Measurements from ENCODE around the gene LYG2. TPM values are rescaled to one million over a fixed set of nuclear protein-coding genes. Genes with fewer than 3 reads are reported as not detected.

The LYG2 gene
- total and polyA plus RNA-seq, 2 donors (not counting 3 experiments of a cell fraction or from before 2014, with no cell fraction given), result not detected

DNA sequence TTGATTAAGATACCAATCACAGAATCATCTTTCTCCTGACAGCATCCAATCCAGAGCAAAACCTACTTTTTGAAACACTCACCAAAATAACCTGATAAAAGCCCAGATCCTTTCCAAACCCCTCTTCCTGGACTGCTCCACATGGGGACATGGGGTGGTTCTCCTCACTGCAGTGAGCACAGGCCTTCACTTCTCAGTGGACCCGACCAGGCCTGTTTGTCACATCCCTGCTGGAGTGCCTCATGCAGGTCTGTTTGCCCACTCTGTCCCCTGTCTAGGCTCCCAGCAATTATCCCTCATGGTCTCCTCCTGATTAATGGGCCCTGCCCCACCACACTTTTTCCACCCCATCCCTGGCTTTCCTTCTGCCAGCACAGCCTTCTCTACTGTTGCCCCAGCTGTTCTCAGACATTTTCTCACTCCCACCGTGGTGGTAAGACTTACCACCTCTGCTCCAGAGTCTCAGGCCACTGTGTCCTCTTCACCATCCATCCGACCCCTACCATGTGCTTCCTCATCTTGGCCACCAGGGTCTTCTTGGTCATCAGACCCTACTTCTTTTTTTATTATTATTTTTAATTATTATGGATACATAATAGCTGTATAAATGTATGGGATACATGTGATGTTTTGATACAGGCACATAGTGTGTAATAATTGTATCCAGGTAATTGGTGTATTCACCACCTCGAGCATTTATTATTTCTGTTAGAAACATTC, 53.3 kb downstream of the LYG2 start:
- no peak for DNase-seq (ENCODE audit: low read depth, low spot score)
- TF ChIP-seq, protein P1, sequence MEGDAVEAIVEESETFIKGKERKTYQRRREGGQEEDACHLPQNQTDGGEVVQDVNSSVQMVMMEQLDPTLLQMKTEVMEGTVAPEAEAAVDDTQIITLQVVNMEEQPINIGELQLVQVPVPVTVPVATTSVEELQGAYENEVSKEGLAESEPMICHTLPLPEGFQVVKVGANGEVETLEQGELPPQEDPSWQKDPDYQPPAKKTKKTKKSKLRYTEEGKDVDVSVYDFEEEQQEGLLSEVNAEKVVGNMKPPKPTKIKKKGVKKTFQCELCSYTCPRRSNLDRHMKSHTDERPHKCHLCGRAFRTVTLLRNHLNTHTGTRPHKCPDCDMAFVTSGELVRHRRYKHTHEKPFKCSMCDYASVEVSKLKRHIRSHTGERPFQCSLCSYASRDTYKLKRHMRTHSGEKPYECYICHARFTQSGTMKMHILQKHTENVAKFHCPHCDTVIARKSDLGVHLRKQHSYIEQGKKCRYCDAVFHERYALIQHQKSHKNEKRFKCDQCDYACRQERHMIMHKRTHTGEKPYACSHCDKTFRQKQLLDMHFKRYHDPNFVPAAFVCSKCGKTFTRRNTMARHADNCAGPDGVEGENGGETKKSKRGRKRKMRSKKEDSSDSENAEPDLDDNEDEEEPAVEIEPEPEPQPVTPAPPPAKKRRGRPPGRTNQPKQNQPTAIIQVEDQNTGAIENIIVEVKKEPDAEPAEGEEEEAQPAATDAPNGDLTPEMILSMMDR (IDR thresholded peaks at IDR 0.05; ENCODE audit: extremely low read depth in 1 of 2, insufficient read depth in 1 of 2, low read depth in 1 of 2, low read length in 2 of 2), result no peak
- TF ChIP-seq FOS (IDR thresholded peaks at IDR 0.05; ENCODE audit: borderline replicate concordance, insufficient read depth, low read length), result no peak
- no peak for TF ChIP-seq POLR2A (IDR thresholded peaks at IDR 0.05; ENCODE audit: low read depth, low read length)
- no peak for TF ChIP-seq POLR2AphosphoS5 (IDR thresholded peaks at IDR 0.05; ENCODE audit: insufficient read depth, low read depth, low read length)
- no peak for TF ChIP-seq GATA2 (IDR thresholded peaks at IDR 0.05; ENCODE audit: insufficient read depth, insufficient read length, low read depth, low read length)
- no peak for TF ChIP-seq EZH2 (IDR thresholded peaks at IDR 0.05; ENCODE audit: borderline replicate concordance, low read depth, low read length, severe bottlenecking)
- no peak for TF ChIP-seq MYC (IDR thresholded peaks at IDR 0.05; ENCODE audit: low read depth, low read length)
- no peaks in the 10 kb centered on the region for H3K27me3 ChIP-seq (ENCODE audit: control insufficient read depth in 2 of 2, insufficient read depth in 2 of 2, low read length in 2 of 2)
- no peaks in the 10 kb centered on the region for H3K4me1 ChIP-seq (ENCODE audit: control insufficient read depth, extremely low read depth, insufficient read depth, low read length)
- intact Hi-C loops (cut with micrococcal nuclease), result no loop called here
- no peaks in the 10 kb centered on the region for H3K36me3 ChIP-seq (ENCODE audit: control insufficient read depth in 2 of 2, extremely low read depth in 1 of 2, insufficient read depth in 2 of 2, low read length in 2 of 2)
- H3K4me3 ChIP-seq (replicated peaks in 1 of 3; ENCODE audit: insufficient read depth in 1 of 3, low read depth in 1 of 3, low read length in 3 of 3), result no peak overlapping the region
- BruUV-seq (replicated peaks), result no TSS peak
- no peak overlapping the region for H3K9ac ChIP-seq (replicated peaks; ENCODE audit: extremely low read depth, insufficient read depth, low read length)
- no peak for FAIRE-seq
- H3K9me3 ChIP-seq (replicated peaks; ENCODE audit: control insufficient read depth, insufficient read depth, low read length), result no peaks in the 10 kb centered on the region
- H3K4me2 ChIP-seq (ENCODE audit: insufficient read depth, low read length), result no peak overlapping the region
- ChIA-PET CTCF (no interaction called here), POLR2A (no interaction called here)
- H3K27ac ChIP-seq (ENCODE audit: insufficient read depth, low read depth, low read length), result no peak overlapping the region
- H2AFZ ChIP-seq (ENCODE audit: low read depth, low read length), result no peak overlapping the region
- H4K20me1 ChIP-seq (replicated peaks; ENCODE audit: control insufficient read depth, extremely low read depth, insufficient read depth, low read length), result no peaks in the 10 kb centered on the region
- dilution Hi-C loops (cut with MboI; ENCODE audit: extremely low pct_ligation_motif_present, low sequenced_read_pairs), result no loop called here
- H3K9me1 ChIP-seq (replicated peaks; ENCODE audit: control insufficient read depth, extremely low read depth, insufficient read depth, low read length), result no peaks in the 10 kb centered on the region
- no peaks in the 10 kb centered on the region for H3K79me2 ChIP-seq (ENCODE audit: control insufficient read depth, insufficient read depth, low read length)

All from endothelial cell of umbilical vein (primary cell).